Fibroblast of mammary gland (primary cell): Measurements from ENCODE around the gene EPB42.

Source experiments
- DNase-seq: peaks from one replicate; pipeline ENCODE4 v3.0.0-alpha.2; 2010; ENCODE audit warnings: low read depth
- H3K4me3 ChIP-seq: 2 replicates; pipeline ENCODE4 v1.5.1; 2011; ENCODE audit warnings: low read depth, mild to moderate bottlenecking, low read length, moderate library complexity; ENCODE audit not compliant: control insufficient read depth
- CTCF ChIP-seq: conservative IDR thresholded peaks from 2 replicates; pipeline ENCODE4 v1.5.1; 2011; ENCODE audit warnings: low read depth, low read length, inconsistent platforms; ENCODE audit not compliant: control insufficient read depth, insufficient read depth

The EPB42 gene

GRCh38 chr15:43243020-43243645 is 22.3 kb upstream of the EPB42 start:
- no peak for DNase-seq
- no peak for TF ChIP-seq CTCF
- no peak overlapping the region for H3K4me3 ChIP-seq

- DNase-seq: no peak
- TF ChIP-seq CTCF: no peak
- H3K4me3 ChIP-seq: no peak overlapping the region
Observed at GRCh38 chr15:43242616-43243015, 21.8 kb upstream of the EPB42 start.

- no peak for TF ChIP-seq CTCF
- no peak overlapping the region for H3K4me3 ChIP-seq
- peak; percentile 68 for DNase-seq
Observed at GRCh38 chr15:43241100-43241499, 20.3 kb upstream of the EPB42 start.

GRCh38 chr15:43239732-43240491 is 19.1 kb upstream of the EPB42 start:
- no peak for DNase-seq
- TF ChIP-seq CTCF: no peak
- H3K4me3 ChIP-seq: no peak overlapping the region

GRCh38 chr15:43238671-43239131 is 17.9 kb upstream of the EPB42 start:
- TF ChIP-seq CTCF: no peak
- no peak overlapping the region for H3K4me3 ChIP-seq
- DNase-seq: no peak

GRCh38 chr15:43237842-43238470 is 17.1 kb upstream of the EPB42 start:
- no peak for DNase-seq
- TF ChIP-seq CTCF: no peak

More at GRCh38 chr15:43237842-43238470, 17.1 kb upstream of the EPB42 start:
- H3K4me3 ChIP-seq: no peak overlapping the region
